ENCODE results near the gene MTX1.
"Not testable (repeated sequence)": the region's sequence is repeated elsewhere in the genome, so short reads cannot be mapped to it uniquely, and the experiment has no call there.

DNA sequence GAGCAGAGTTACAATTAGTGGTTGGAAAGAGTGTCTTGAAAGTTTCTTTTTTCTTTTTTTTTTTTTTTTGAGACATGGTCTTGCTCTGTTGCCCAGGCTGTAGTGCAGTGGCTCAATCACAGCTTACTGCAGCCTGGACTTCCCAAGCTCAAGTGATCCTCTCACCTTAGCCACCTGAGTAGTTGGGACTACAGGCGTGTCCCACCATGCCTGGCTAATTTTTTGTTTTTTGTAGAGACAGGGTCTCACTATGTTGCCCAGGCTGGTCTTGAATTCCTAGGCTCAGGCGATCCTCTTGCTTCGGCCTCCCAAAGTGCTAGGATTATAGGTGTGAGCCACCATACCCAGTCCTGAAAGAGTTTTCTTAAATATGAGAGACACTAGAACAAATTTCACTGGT is 38.3 kb downstream of the MTX1 start:
- TF ChIP-seq, protein P1, sequence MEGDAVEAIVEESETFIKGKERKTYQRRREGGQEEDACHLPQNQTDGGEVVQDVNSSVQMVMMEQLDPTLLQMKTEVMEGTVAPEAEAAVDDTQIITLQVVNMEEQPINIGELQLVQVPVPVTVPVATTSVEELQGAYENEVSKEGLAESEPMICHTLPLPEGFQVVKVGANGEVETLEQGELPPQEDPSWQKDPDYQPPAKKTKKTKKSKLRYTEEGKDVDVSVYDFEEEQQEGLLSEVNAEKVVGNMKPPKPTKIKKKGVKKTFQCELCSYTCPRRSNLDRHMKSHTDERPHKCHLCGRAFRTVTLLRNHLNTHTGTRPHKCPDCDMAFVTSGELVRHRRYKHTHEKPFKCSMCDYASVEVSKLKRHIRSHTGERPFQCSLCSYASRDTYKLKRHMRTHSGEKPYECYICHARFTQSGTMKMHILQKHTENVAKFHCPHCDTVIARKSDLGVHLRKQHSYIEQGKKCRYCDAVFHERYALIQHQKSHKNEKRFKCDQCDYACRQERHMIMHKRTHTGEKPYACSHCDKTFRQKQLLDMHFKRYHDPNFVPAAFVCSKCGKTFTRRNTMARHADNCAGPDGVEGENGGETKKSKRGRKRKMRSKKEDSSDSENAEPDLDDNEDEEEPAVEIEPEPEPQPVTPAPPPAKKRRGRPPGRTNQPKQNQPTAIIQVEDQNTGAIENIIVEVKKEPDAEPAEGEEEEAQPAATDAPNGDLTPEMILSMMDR (IDR thresholded peaks at IDR 0.05): not testable (repeated sequence)
- not testable (repeated sequence) for TF ChIP-seq POLR2AphosphoS5, POLR2A (IDR thresholded peaks at IDR 0.05)
